HCEC 1CT (cell line): ENCODE data around the gene FAM210A.

Source experiments
- DNase-seq: peaks from one replicate; pipeline ENCODE4 v3.0.0-alpha.2; 2017

Gene FAM210A

DNA sequence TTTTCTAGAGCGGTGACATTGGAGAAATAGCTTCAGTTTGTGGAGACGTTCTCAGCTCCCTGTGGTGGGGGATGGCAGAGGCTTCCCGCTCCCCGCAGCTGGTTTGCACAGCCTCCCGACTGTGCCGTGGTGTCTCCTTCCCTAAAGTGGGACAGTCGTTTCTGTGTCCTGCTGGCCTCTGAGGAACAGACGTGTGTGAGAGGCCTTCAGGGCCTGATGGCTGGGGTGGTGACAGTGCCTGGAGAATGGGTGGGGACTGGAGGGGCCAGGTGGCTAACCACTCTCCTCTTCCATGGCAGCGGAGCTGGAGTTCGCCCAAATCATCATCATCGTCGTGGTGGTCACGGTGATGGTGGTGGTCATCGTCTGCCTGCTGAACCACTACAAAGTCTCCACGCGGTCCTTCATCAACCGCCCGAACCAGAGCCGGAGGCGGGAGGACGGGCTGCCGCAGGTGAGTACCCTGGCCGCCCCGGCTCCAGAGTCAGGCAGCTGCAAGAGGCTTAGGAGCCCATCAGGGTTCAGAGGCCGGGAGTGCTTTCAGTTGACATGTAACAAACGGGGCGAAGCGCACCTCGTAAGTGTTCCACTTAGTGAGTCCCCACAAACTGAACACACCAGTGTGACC, 105.4 kb downstream of the FAM210A start:
- no peak for DNase-seq

DNA sequence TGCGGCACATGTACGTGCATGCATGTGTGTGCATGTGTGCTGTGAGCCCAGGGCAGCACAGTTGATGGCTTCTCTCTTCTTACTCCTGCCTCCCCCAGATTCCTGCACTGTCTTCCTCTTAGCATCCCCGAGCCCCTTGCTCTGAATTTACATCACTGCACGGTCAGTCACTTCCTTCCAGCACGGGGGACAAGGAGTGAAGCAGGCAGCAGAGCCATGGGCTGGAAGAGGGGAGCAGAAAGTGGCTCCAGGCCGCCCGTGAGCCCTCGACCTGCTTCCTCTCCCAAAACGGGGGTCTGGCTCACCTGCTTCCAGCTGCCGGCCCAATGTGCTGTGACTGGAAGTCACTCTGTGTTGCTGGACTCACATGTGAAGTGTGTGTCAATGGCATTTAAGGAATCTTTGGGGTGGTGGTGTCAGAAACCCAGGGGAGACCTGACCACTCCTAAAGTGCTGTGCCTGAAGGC, 106.1 kb downstream of the FAM210A start:
- DNase-seq: no peak

DNA sequence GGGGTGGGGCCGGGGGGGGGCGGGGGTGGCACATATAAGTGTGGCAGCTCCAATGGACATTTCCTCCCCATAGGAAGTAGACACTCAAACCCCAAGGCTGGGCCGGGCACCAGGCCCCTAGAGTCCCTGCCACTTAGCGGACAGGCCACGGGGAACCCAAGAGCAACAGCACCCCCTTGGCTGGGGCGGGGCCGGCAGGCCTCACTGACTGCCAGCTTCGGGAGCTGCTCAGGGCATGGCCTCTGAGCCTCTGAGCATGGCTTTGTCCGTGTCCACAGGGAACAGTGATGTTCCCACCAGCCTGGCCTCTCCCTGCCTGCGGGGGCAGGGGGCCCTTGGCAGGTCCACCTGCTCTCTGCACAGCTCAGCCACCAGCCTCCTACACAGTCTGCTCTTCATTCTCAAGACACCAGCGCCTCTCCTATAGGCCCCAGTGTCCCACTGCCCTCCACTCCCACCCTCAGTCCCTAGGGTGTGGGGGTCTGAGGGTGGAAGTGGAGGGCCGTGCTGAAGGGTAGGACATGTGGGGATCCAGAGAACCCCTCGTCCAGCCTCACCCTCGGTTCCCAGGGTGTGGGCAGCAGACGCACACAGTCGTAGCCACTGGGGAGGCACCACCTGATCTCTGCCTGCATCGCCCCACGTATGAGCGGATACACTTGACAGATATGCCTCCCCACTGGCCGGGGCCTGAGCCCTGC, 106.7 kb downstream of the FAM210A start:
- DNase-seq: no peak

- no peak for DNase-seq
Measured at GRCh38 chr18:13618760-13619438, 107.5 kb downstream of the FAM210A start.

DNA sequence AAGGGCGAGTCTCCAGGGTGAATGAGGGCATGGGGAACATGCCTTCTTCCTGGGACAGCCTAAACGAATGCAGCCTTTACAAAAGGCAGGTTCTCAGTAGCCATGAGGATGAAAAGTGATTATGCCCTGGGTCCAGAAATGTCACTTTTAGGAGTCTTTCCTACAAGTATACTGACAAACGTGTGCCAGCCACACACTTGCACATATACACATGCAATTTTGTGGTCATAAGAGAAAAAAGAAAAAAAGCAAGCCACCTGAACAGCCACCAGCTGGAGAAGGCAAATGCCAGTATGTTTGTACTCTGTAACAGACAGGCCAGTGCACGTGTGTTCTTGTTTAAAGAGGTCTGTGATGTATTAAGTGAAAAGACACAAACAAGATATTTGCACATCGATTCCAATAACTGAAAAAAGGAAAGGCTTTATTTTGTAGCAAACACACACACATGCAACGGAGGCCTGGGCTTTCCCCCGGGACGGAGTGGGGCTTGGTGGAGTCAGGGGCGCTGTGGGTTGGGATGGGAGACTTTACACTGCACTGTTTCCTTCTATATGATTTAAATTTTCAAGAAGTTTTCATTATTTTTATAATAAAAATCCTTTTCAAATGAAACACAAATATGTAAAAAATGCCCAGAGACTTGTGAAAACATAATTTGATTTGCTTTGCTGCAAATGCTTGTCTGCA, 108.4 kb downstream of the FAM210A start:
- DNase-seq: no peak

GRCh38 chr18:13616525-13617035, 109.8 kb downstream of the FAM210A start:
- no peak for DNase-seq

GRCh38 chr18:13616041-13616440, 110.3 kb downstream of the FAM210A start:
- no peak for DNase-seq

DNA sequence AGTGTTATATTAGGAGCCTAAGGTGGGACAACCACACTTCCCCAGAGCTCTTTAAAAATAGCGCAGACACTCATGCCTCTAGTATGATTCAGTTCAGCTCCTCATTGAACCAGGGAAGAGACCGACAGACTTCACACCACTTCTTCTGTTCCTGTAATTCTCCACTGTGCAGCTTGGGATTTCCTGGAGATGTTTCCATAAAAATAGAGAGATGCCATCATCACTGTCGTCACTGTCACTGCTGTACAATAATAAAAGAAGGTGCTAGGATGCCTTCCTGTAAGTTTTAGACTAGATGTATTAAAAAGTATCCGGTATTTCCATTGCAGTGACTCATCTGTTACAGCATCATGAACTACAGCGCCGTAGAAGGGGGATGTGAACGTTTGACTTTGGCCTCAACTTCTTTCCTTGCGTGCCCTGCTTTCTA, 110.9 kb downstream of the FAM210A start:
- no peak for DNase-seq

DNA sequence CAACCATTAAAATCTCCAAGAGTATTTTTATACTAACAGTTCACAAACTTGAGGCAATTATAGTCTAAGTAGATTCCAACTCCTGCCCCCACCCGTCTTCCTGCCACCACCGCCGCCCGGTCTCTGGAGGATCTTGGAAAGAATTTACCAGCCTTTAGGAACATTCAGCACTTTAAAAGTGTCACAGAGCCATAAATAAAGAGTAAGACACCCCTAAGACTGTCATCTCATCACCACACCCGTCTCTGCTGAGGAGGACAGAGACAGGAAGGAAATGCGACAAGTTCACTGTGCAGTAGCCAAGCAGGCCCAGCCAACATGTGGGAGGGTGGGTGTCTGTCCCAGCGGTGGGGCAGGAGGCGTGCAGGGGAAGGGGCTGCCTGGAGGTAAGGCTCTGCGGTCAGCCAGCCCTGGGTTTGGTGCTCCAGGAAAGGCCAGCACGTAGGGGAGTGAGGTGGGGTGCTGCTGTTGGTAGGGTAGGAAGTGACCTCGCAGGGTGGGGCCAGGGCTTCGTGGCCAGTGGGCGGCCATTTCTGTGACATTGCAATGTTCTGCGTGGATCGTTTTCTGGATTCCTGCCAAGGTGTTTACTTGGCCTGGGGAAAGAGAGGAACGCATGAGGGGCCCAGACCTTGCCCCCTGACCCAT, 111.6 kb downstream of the FAM210A start:
- no peak for DNase-seq

DNA sequence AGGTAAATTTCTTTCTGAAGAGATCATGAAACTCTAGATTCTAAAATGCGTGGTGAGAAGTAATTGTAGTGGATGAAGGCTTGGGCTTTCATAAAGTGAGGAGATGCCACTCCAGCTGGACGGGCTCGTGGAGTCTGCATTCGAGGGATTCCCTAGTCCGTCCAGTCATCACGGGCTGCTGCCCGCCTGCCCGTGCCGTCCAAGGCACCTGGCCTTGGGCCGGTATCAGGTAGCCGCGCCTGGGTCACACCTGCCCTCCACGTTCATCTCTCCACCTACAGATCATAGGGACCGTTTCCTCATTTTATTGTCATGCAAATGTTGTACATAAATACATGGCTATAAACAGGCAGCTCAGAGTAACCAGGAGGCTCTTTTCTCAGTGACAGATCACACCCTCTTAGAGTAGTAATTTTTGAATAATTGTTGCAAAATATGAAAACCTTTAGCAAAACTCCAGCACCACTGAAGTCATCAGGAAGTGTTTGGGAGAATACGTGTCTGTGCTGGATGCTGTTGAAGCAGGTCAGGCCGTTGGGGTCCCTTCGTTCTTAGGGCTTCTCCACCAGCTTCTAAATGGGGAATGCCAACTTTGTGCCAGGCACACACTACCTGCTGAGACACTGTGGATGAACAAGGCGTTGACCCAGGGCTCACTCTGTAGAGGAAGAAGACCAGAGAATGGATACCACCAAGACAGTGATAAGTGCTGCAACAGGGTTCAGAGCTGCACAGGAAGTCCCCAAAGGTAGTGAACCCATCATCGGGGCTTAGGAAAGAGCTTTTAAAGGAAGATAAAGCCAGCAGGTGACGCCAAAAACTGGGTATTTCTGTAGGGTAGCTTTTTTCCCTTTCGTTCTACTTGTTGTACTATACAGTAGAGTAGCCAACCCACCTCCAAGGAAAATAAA, 112.5 kb downstream of the FAM210A start:
- DNase-seq: no peak
